HepG2 (cell line): ENCODE results near the gene PMVK. TPM values are rescaled to one million over a fixed set of nuclear protein-coding genes. Genes with fewer than 3 reads are reported as not detected.

Experiments used
- DPF2 ChIP-seq: sonication (generic); formaldehyde crosslinking; IDR thresholded peaks from 2 replicates; pipeline ENCODE4 v1.4.0; 2020; ENCODE audit warnings: mild to moderate bottlenecking, low read depth, missing genetic modification reagents, borderline replicate concordance
- EEA1 ChIP-seq: sonication (generic); formaldehyde crosslinking; IDR thresholded peaks from 2 replicates; pipeline ENCODE4 v1.5.1; 2020; ENCODE audit warnings: mild to moderate bottlenecking, missing genetic modification reagents, borderline replicate concordance
- FLYWCH1 ChIP-seq: sonication (generic); formaldehyde crosslinking; IDR thresholded peaks from 2 replicates; pipeline ENCODE4 v1.8.1; 2023; ENCODE audit warnings: mild to moderate bottlenecking, missing genetic modification reagents
- GPN1 ChIP-seq: sonication (generic); formaldehyde crosslinking; IDR thresholded peaks from 2 replicates; pipeline ENCODE4 v1.5.1; 2020; ENCODE audit warnings: missing genetic modification reagents, borderline replicate concordance
- HMG20B ChIP-seq: conservative IDR thresholded peaks from 2 replicates; pipeline ENCODE4 v1.6.1; 2016; ENCODE audit warnings: missing genetic modification reagents, missing compliant biosample characterization
- HOXD1 ChIP-seq: sonication (generic); formaldehyde crosslinking; IDR thresholded peaks from 2 replicates; pipeline ENCODE4 v1.5.0; 2020; ENCODE audit warnings: missing genetic modification reagents
- ISL2 ChIP-seq: sonication (generic); formaldehyde crosslinking; IDR thresholded peaks from 2 replicates; pipeline ENCODE4 v1.5.0; 2020; ENCODE audit warnings: missing genetic modification reagents
- JUND ChIP-seq: sonication (generic); formaldehyde crosslinking; IDR thresholded peaks from 2 replicates; pipeline ENCODE4 v1.8.0; 2022; ENCODE audit warnings: mild to moderate bottlenecking, missing genetic modification reagents
- NR2F6 ChIP-seq, 2 experiments: IDR thresholded peaks; 2 replicates each; pipeline ENCODE4 v1.6.1; 2016; ENCODE audit warnings: antibody characterized with exemption in 1 of 2, mild to moderate bottlenecking in 1 of 2
- PHF8 ChIP-seq: sonication (generic); formaldehyde crosslinking; IDR thresholded peaks from 2 replicates; pipeline ENCODE4 v1.5.0; 2020; ENCODE audit warnings: missing genetic modification reagents
- PRPF4 ChIP-seq: fragments of 200-400 bp; formaldehyde crosslinking; IDR thresholded peaks from 2 replicates; pipeline ENCODE4 v1.6.1; 2016; ENCODE audit warnings: low read length, low read depth; ENCODE audit not compliant: poor library complexity, severe bottlenecking
- SALL1 ChIP-seq: sonication (generic); formaldehyde crosslinking; IDR thresholded peaks from 2 replicates; pipeline ENCODE4 v1.8.0; 2022; ENCODE audit warnings: mild to moderate bottlenecking, missing genetic modification reagents
- SSRP1 ChIP-seq: IDR thresholded peaks from 2 replicates; pipeline ENCODE4 v1.6.1; 2016; ENCODE audit warnings: control low read depth
- SYNCRIP ChIP-seq: fragments of 200-400 bp; formaldehyde crosslinking; IDR thresholded peaks from 2 replicates; pipeline ENCODE4 v1.6.1; 2018; ENCODE audit warnings: mild to moderate bottlenecking, low read depth, low read length; ENCODE audit not compliant: insufficient read depth
- TFDP2 ChIP-seq: sonication (generic); formaldehyde crosslinking; IDR thresholded peaks from 2 replicates; pipeline ENCODE4 v1.4.0; 2020; ENCODE audit warnings: missing genetic modification reagents
- TSC22D2 ChIP-seq: sonication (generic); formaldehyde crosslinking; IDR thresholded peaks from 2 replicates; pipeline ENCODE4 v1.5.1; 2020; ENCODE audit warnings: missing genetic modification reagents, mild to moderate bottlenecking, borderline replicate concordance
- ZFP36L1 ChIP-seq: sonication (generic); formaldehyde crosslinking; IDR thresholded peaks from 2 replicates; pipeline ENCODE4 v1.8.0; 2022; ENCODE audit warnings: mild to moderate bottlenecking, missing genetic modification reagents, moderate library complexity
- ZMYM4 ChIP-seq: sonication (generic); formaldehyde crosslinking; IDR thresholded peaks from 2 replicates; pipeline ENCODE4 v1.8.1; 2023; ENCODE audit warnings: mild to moderate bottlenecking, missing genetic modification reagents
- ZNF207 ChIP-seq: fragments of 450-650 bp; IDR thresholded peaks from 2 replicates; pipeline ENCODE4 v1.6.1; 2016; ENCODE audit warnings: antibody characterized with exemption, borderline replicate concordance
- ZNF335 ChIP-seq: sonication (generic); formaldehyde crosslinking; IDR thresholded peaks from 2 replicates; pipeline ENCODE4 v1.4.0; 2020; ENCODE audit warnings: missing genetic modification reagents
- ZNF781 ChIP-seq: sonication (generic); formaldehyde crosslinking; IDR thresholded peaks from 2 replicates; pipeline ENCODE4 v1.5.1; 2020; ENCODE audit warnings: borderline replicate concordance, mild to moderate bottlenecking, missing genetic modification reagents; ENCODE audit errors: not compliant biosample characterization
- polyA plus RNA-seq, 8 experiments: library from polyadenylated mRNA; depleted of rRNA in 3 of 8; stranded (reverse) in 7 of 8; unstranded in 1 of 8; fragments of >200 nt; fragmentation: Illumina TruSeq in 4 of 8; extraction: Trizol in 4 of 8; gene quantifications; 2 replicates each; pipeline versions ENCODE4 v1.2.1 to v1.2.3, GENCODE V29; 2011 to 2016; ENCODE audit warnings: low read depth in 4 of 8, missing spikeins in 1 of 8, mixed read lengths in 1 of 8; ENCODE audit not compliant: insufficient read depth in 1 of 8
- total RNA-seq, 5 experiments: library from RNA; depleted of rRNA; stranded (reverse); fragments of >200 nt; fragmentation: Illumina TruSeq; extraction: Trizol; gene quantifications; 2 replicates each; pipeline ENCODE4 v1.2.3, GENCODE V29; 2016; ENCODE audit warnings: low read depth in 1 of 5
- TF ChIP-seq, protein P1 (sequence below): IDR thresholded peaks from 2 replicates; pipeline ENCODE4 v1.6.1; 2018; ENCODE audit warnings: missing genetic modification reagents
- TF ChIP-seq, protein P2 (sequence below): sonication (generic); formaldehyde crosslinking; conservative IDR thresholded peaks from 2 replicates; pipeline ENCODE4 v1.8.1; 2023; ENCODE audit warnings: missing genetic modification reagents
- TF ChIP-seq, protein P3 (sequence below): sonication (generic); formaldehyde crosslinking; IDR thresholded peaks from 2 replicates; pipeline ENCODE4 v1.4.0; 2020; ENCODE audit warnings: mild to moderate bottlenecking, missing genetic modification reagents

The PMVK gene
- total and polyA plus RNA-seq, 2 of the 13 experiments (the other 11 are each of a cell fraction or from before 2014, with no cell fraction given), result 3.9 to 12.6 TPM

- TF ChIP-seq SALL1, result peak; percentile 88
- TF ChIP-seq, protein P1, sequence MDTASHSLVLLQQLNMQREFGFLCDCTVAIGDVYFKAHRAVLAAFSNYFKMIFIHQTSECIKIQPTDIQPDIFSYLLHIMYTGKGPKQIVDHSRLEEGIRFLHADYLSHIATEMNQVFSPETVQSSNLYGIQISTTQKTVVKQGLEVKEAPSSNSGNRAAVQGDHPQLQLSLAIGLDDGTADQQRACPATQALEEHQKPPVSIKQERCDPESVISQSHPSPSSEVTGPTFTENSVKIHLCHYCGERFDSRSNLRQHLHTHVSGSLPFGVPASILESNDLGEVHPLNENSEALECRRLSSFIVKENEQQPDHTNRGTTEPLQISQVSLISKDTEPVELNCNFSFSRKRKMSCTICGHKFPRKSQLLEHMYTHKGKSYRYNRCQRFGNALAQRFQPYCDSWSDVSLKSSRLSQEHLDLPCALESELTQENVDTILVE, result peak; percentile 91
- TF ChIP-seq, protein P2, sequence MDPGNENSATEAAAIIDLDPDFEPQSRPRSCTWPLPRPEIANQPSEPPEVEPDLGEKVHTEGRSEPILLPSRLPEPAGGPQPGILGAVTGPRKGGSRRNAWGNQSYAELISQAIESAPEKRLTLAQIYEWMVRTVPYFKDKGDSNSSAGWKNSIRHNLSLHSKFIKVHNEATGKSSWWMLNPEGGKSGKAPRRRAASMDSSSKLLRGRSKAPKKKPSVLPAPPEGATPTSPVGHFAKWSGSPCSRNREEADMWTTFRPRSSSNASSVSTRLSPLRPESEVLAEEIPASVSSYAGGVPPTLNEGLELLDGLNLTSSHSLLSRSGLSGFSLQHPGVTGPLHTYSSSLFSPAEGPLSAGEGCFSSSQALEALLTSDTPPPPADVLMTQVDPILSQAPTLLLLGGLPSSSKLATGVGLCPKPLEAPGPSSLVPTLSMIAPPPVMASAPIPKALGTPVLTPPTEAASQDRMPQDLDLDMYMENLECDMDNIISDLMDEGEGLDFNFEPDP, result no peak
- TF ChIP-seq PHF8 (CRISPR knock-in tag), result peak; percentile 36; the same call in 1 of the 2 replicates
- TF ChIP-seq PRPF4, result no peak
- TF ChIP-seq EEA1 (CRISPR knock-in tag), result no peak
- 0 out of 2 replicates have a peak, but pooled peaks have one; percentile 31 for TF ChIP-seq ZNF335
- no peak for TF ChIP-seq SSRP1
- TF ChIP-seq ZNF207, result no peak
- TF ChIP-seq ZFP36L1 (CRISPR knock-in tag), result no peak; the same call in 1 of the 2 replicates
- TF ChIP-seq, protein P3, sequence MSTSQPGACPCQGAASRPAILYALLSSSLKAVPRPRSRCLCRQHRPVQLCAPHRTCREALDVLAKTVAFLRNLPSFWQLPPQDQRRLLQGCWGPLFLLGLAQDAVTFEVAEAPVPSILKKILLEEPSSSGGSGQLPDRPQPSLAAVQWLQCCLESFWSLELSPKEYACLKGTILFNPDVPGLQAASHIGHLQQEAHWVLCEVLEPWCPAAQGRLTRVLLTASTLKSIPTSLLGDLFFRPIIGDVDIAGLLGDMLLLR (CRISPR knock-in tag), result no peak
- peak; percentile 73 for TF ChIP-seq NR2F6 (IDR thresholded peaks at IDR 0.05)
- peak; percentile 90 for TF ChIP-seq NR2F6 (CRISPR knock-in tag; IDR thresholded peaks at IDR 0.05)
- no peak for TF ChIP-seq HMG20B
- no peak for TF ChIP-seq TSC22D2
- TF ChIP-seq ZNF781 (CRISPR knock-in tag), result no peak
- no peak for TF ChIP-seq SYNCRIP
- TF ChIP-seq DPF2 (CRISPR knock-in tag), result peak; percentile 72; the same call in 1 of the 2 replicates
- TF ChIP-seq JUND, result no peak
- TF ChIP-seq HOXD1 (CRISPR knock-in tag), result no peak
- 0 out of 2 replicates have a peak, but pooled peaks have one; percentile 36 for TF ChIP-seq TFDP2
- no peak for TF ChIP-seq GPN1 (CRISPR knock-in tag)
- peak; percentile 50; the same call in 1 of the 2 replicates for TF ChIP-seq ISL2
- no peak for TF ChIP-seq FLYWCH1 (CRISPR knock-in tag)
- peak; percentile 75 for TF ChIP-seq ZMYM4 (CRISPR knock-in tag)
Measured at GRCh38 chr1:154944401-154945159, 8.1 kb upstream of the PMVK start (continued).
